Muscle of leg (tissue), 11 donors: Measurements from ENCODE around the gene SPRED3. TPM values are rescaled to one million over a fixed set of nuclear protein-coding genes. Genes with fewer than 3 reads are reported as not detected.

Experiments used
- DNase-seq: peaks from one replicate; pipeline ENCODE4 v3.0.0; 2013
- H3K27ac ChIP-seq: one replicate; pipeline ENCODE4 v1.5.1; 2013; ENCODE audit warnings: mild to moderate bottlenecking, low read length, control low read depth
- H3K27me3 ChIP-seq: one replicate; pipeline ENCODE4 v1.6.1; 2013; ENCODE audit warnings: low read length; ENCODE audit not compliant: control insufficient read depth, insufficient read depth
- H3K36me3 ChIP-seq: one replicate; pipeline ENCODE4 v1.6.1; 2013; ENCODE audit warnings: low read length; ENCODE audit not compliant: control insufficient read depth, insufficient read depth
- H3K4me1 ChIP-seq: one replicate; pipeline ENCODE4 v1.6.1; 2013; ENCODE audit warnings: low read length; ENCODE audit not compliant: control insufficient read depth, insufficient read depth
- H3K4me3 ChIP-seq: one replicate; pipeline ENCODE4 v1.5.1; 2013; ENCODE audit warnings: low read length, control low read depth
- H3K9me3 ChIP-seq: replicated peaks from 2 replicates; pipeline ENCODE4 v1.6.1; 2013; ENCODE audit warnings: low read depth, low read length; ENCODE audit not compliant: control insufficient read depth
- WGBS: methylation state at CpG from one replicate; pipeline ENCODE4 v1.1.5; 2013; ENCODE audit warnings: missing lambda C conversion rate; ENCODE audit not compliant: insufficient coverage; 5-methylcytosine and 5-hydroxymethylcytosine counted together
- polyA plus RNA-seq, 8 donors: library from polyadenylated mRNA; unstranded; fragments of 120-200 nt; gene quantifications; one replicate each; pipeline versions ENCODE4 v1.2.1 to v1.2.3, GENCODE V29; 2013; ENCODE audit warnings: inconsistent platforms in 1 of 8, low replicate concordance in 1 of 8; ENCODE audit not compliant: insufficient read length in 8 of 8, insufficient read depth in 1 of 8
- total RNA-seq: library from RNA; stranded (reverse); fragments of 120-200 nt; gene quantifications from one replicate; pipeline ENCODE4 v1.2.4, GENCODE V29; 2013

Gene SPRED3
- total and polyA plus RNA-seq, 9 donors = 0.09 to 0.87 (median 0.41) TPM

- Histone ChIP-seq H3K4me3 (no peak overlapping the region), H3K9me3 (no peaks in the 10 kb centered on the region), H3K27ac (no peak overlapping the region), H3K4me1 (peaks cover 5% of the 10 kb centered on the region), H3K36me3 (no peaks in the 10 kb centered on the region), H3K27me3 (peaks cover 3% of the 10 kb centered on the region)
- DNase-seq = peak; percentile 33
- WGBS = 37% methylated on average over 9 of the region's 14 CpGs
These were observed 40.7 kb downstream of the SPRED3 start for GRCh38 chr19:38429055-38429810.

- Histone ChIP-seq H3K9me3 (no peaks in the 10 kb centered on the region), H3K27me3 (peaks cover 5% of the 10 kb centered on the region), H3K36me3 (no peaks in the 10 kb centered on the region), H3K27ac (no peak overlapping the region), H3K4me1 (peaks cover 10% of the 10 kb centered on the region), H3K4me3 (no peak overlapping the region)
- DNase-seq = no peak
- no CpG with 5 or more reads among the region's 2 CpGs for WGBS
These were observed 41.3 kb downstream of the SPRED3 start for GRCh38 chr19:38429811-38430156.

- Histone ChIP-seq H3K4me3 (no peak overlapping the region), H3K27me3 (peaks cover 5% of the 10 kb centered on the region), H3K9me3 (no peaks in the 10 kb centered on the region), H3K36me3 (no peaks in the 10 kb centered on the region), H3K4me1 (peaks cover 21% of the 10 kb centered on the region), H3K27ac (no peak overlapping the region)
- WGBS = no CpG with 5 or more reads among the region's 7 CpGs
- no peak for DNase-seq
These were observed 42.4 kb downstream of the SPRED3 start for GRCh38 chr19:38430931-38431330.

- Histone ChIP-seq H3K4me3 (peak within 1 kb of the TSS; percentile 74), H3K4me1 (peaks cover 26% of the 10 kb centered on the region), H3K27me3 (peaks cover 5% of the 10 kb centered on the region), H3K9me3 (no peaks in the 10 kb centered on the region), H3K27ac (peak within 1 kb of the TSS; percentile 96), H3K36me3 (peaks cover 11% of the 10 kb centered on the region)
- WGBS = 0% methylated on average over 8 of the region's 20 CpGs
- DNase-seq = peak; percentile 85
These were observed 44.8 kb downstream of the SPRED3 start, which contains the start of gene RYR1 for GRCh38 chr19:38433268-38433733. Gene RYR1, plus strand, starts transcription at chr19:38433691. Its CDS starts 139 bp downstream, at chr19:38433830.

DNA sequence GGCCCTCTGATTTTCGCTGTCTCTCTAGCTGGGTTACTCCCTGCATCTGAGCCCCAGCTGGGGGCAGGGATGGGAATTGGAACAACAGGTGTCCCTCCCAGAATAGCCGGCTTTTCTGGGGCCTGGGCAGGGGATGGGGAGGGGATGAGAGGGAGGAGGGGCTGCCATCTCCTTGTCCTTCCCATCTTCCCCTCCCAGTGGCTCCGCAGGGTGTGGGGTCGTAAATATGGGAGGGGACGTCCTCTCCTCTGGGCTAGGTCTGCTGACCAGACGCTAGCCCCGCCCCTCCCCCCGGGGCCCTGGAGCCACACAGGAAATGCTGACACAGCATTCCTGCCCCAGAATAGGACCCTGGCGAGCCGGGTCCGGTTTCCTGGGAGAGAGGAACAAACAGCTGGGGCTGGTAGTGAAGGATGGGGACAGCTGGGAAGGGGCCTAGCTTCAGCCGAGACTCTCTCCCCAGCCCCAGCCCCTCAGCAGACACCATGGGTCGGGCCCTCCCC lies 46.1 kb downstream of the SPRED3 start:
- peaks cover 11% of the 10 kb centered on the region for H3K36me3 ChIP-seq
- H3K27ac ChIP-seq = peak overlapping the region; percentile 96
- 10% methylated on average over 1 of the region's 13 CpGs for WGBS
- peaks cover 5% of the 10 kb centered on the region for H3K27me3 ChIP-seq
- H3K4me3 ChIP-seq = peak overlapping the region; percentile 74
- no peaks in the 10 kb centered on the region for H3K9me3 ChIP-seq
- peak; percentile 95 for DNase-seq
- H3K4me1 ChIP-seq = peaks cover 28% of the 10 kb centered on the region

GRCh38 chr19:38437295-38437694 lies 48.8 kb downstream of the SPRED3 start:
- H3K36me3 ChIP-seq = peaks cover 16% of the 10 kb centered on the region
- H3K4me1 ChIP-seq = peaks cover 43% of the 10 kb centered on the region
- no peaks in the 10 kb centered on the region for H3K9me3 ChIP-seq
- DNase-seq = no peak
- no peak overlapping the region for H3K4me3 ChIP-seq
- 96% methylated on average over 5 of the region's 6 CpGs for WGBS
- peaks cover 5% of the 10 kb centered on the region for H3K27me3 ChIP-seq
- peak overlapping the region; percentile 17 for H3K27ac ChIP-seq

GRCh38 chr19:38437917-38438316 lies 49.4 kb downstream of the SPRED3 start:
- H3K4me1 ChIP-seq = peaks cover 47% of the 10 kb centered on the region
- no peaks in the 10 kb centered on the region for H3K9me3 ChIP-seq

GRCh38 chr19:38440592-38440991 lies 52.1 kb downstream of the SPRED3 start:
- no peaks in the 10 kb centered on the region for H3K27me3 ChIP-seq
- H3K4me1 ChIP-seq = peaks cover 39% of the 10 kb centered on the region
- no peaks in the 10 kb centered on the region for H3K9me3 ChIP-seq
- no peak overlapping the region for H3K27ac ChIP-seq
- no peak for DNase-seq
- peaks cover 47% of the 10 kb centered on the region for H3K36me3 ChIP-seq
- WGBS = 60% methylated on average over 14 of the region's 14 CpGs
- H3K4me3 ChIP-seq = no peak overlapping the region

More at GRCh38 chr19:38437917-38438316, 49.4 kb downstream of the SPRED3 start:
- peak overlapping the region; percentile 47 for H3K27ac ChIP-seq
- WGBS = 78% methylated on average over 2 of the region's 2 CpGs
- no peak for DNase-seq
- no peak overlapping the region for H3K4me3 ChIP-seq
- H3K36me3 ChIP-seq = peaks cover 23% of the 10 kb centered on the region
- H3K27me3 ChIP-seq = peaks cover 5% of the 10 kb centered on the region

GRCh38 chr19:38441657-38442348 lies 53.3 kb downstream of the SPRED3 start:
- Histone ChIP-seq H3K9me3 (no peaks in the 10 kb centered on the region), H3K4me1 (peaks cover 32% of the 10 kb centered on the region), H3K36me3 (peaks cover 52% of the 10 kb centered on the region), H3K4me3 (no peak overlapping the region), H3K27ac (peak overlapping the region; percentile 48), H3K27me3 (no peaks in the 10 kb centered on the region)
- WGBS = 39% methylated on average over 6 of the region's 7 CpGs
- no peak for DNase-seq

DNA sequence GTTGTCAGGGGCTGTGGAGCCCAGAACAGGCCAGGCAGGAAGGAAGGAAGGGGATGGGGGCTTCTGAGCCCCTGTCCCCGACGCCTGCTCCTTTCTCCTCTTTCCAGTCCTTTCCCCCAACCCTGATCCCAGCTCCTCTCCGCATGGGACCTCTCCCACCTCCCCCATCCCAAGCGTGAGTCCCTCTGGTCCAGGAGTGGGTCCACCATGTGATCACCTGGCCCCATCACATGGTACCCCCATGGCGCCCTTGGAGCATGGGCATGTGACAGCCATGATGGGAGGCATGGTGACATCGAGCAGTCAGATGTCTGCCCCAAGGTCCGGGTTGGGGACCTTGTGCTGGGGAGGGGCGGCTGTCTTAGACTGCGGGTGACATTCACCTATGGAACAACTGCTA lies 54.2 kb downstream of the SPRED3 start:
- no peak for DNase-seq
- Histone ChIP-seq H3K27me3 (no peaks in the 10 kb centered on the region), H3K9me3 (no peaks in the 10 kb centered on the region), H3K27ac (no peak overlapping the region), H3K36me3 (peaks cover 61% of the 10 kb centered on the region), H3K4me1 (peaks cover 31% of the 10 kb centered on the region), H3K4me3 (no peak overlapping the region)
- WGBS = 87% methylated on average over 7 of the region's 9 CpGs
